Thoracic aorta (tissue), 2 donors: ENCODE data around the gene CFAP20DC. TPM values are rescaled to one million over a fixed set of nuclear protein-coding genes. Genes with fewer than 3 reads are reported as not detected.

Experiments used
- ATAC-seq: fragments of 150-250 bp; one replicate; pipeline ENCODE4 v1.8.0; 2017; ENCODE audit warnings: low read depth; ENCODE audit not compliant: insufficient number of reproducible peaks, low FRiP score
- DNase-seq: peaks from one replicate; pipeline ENCODE4 v3.0.0-alpha.2; 2020; ENCODE audit warnings: low spot score
- H3K27ac ChIP-seq, 2 donors: fragments of 200-600 bp; sonication (generic); 1 replicate in 1 of 2; 2 replicates in 1 of 2; pipeline ENCODE4 v1.5.1; 2016; ENCODE audit warnings: mild to moderate bottlenecking in 2 of 2, moderate library complexity in 2 of 2
- H3K27me3 ChIP-seq: fragments of 200-600 bp; sonication (generic); replicated peaks from 2 replicates; pipeline ENCODE4 v1.6.0; 2016; ENCODE audit warnings: mild to moderate bottlenecking; ENCODE audit not compliant: insufficient read depth
- H3K36me3 ChIP-seq: fragments of 200-600 bp; sonication (generic); one replicate; pipeline ENCODE4 v1.5.1; 2016
- H3K4me1 ChIP-seq, 2 donors: fragments of 200-600 bp; sonication (generic); 1 replicate in 1 of 2; 2 replicates in 1 of 2; pipeline versions ENCODE4 v1.5.1 to v1.6.0; 2016; ENCODE audit warnings: low read depth in 2 of 2, mild to moderate bottlenecking in 1 of 2; ENCODE audit not compliant: control insufficient read depth in 1 of 2
- H3K4me3 ChIP-seq: fragments of 200-600 bp; sonication (generic); 2 replicates; pipeline ENCODE4 v1.5.1; 2016; ENCODE audit warnings: mild to moderate bottlenecking
- H3K9me3 ChIP-seq: fragments of 200-600 bp; sonication (generic); 2 replicates; pipeline ENCODE4 v1.5.1; 2016
- CTCF ChIP-seq: fragments of 200-600 bp; sonication (generic); IDR thresholded peaks from one replicate; pipeline ENCODE4 v1.5.1; 2019; ENCODE audit warnings: antibody characterized with exemption
- total RNA-seq, 2 donors: library from RNA; depleted of rRNA; stranded (reverse); fragments of >200 nt; gene quantifications; one replicate each; pipeline versions ENCODE4 v1.1.0 to v1.2.3, GENCODE V29; 2016

The CFAP20DC gene
- total RNA-seq, 2 donors from 2014 or later = not detected

GRCh38 chr3:58731673-58732072 lies 318.2 kb downstream of the CFAP20DC start:
- no peak for ATAC-seq
- Histone ChIP-seq H3K27ac (no peak overlapping the region), H3K36me3 (no peaks in the 10 kb centered on the region), H3K27me3 (no peaks in the 10 kb centered on the region), H3K4me3 (no peak overlapping the region), H3K9me3 (no peaks in the 10 kb centered on the region), H3K4me1 (no peaks in the 10 kb centered on the region)
- TF ChIP-seq CTCF = no peak
- no peak for DNase-seq

GRCh38 chr3:58728723-58729122 lies 321.1 kb downstream of the CFAP20DC start:
- H3K27ac ChIP-seq = no peak overlapping the region
- no peaks in the 10 kb centered on the region for H3K36me3 ChIP-seq
- DNase-seq = no peak
- H3K4me1 ChIP-seq = no peaks in the 10 kb centered on the region
- TF ChIP-seq CTCF = no peak
- no peaks in the 10 kb centered on the region for H3K9me3 ChIP-seq
- no peak for ATAC-seq
- no peak overlapping the region for H3K4me3 ChIP-seq
- H3K27me3 ChIP-seq = no peaks in the 10 kb centered on the region

- H3K9me3 ChIP-seq = no peaks in the 10 kb centered on the region
- no peaks in the 10 kb centered on the region for H3K27me3 ChIP-seq
- H3K36me3 ChIP-seq = no peaks in the 10 kb centered on the region
- no peak overlapping the region for H3K27ac ChIP-seq
- ATAC-seq = no peak
- no peaks in the 10 kb centered on the region for H3K4me1 ChIP-seq
- DNase-seq = no peak
- no peak overlapping the region for H3K4me3 ChIP-seq
- no peak for TF ChIP-seq CTCF
These were observed 324.4 kb downstream of the CFAP20DC start for GRCh38 chr3:58725326-58725853.

- no peak for TF ChIP-seq CTCF
- ATAC-seq = no peak
These were observed 325.5 kb downstream of the CFAP20DC start for GRCh38 chr3:58724336-58724735.

GRCh38 chr3:58723173-58723572 lies 326.7 kb downstream of the CFAP20DC start:
- Histone ChIP-seq H3K4me1 (no peaks in the 10 kb centered on the region), H3K9me3 (no peaks in the 10 kb centered on the region), H3K27me3 (no peaks in the 10 kb centered on the region), H3K36me3 (no peaks in the 10 kb centered on the region), H3K4me3 (no peak overlapping the region), H3K27ac (no peak overlapping the region)
- ATAC-seq (no peak), DNase-seq (no peak)
- TF ChIP-seq CTCF = no peak

More at GRCh38 chr3:58724336-58724735, 325.5 kb downstream of the CFAP20DC start:
- Histone ChIP-seq H3K9me3 (no peaks in the 10 kb centered on the region), H3K4me1 (no peaks in the 10 kb centered on the region), H3K27ac (no peak overlapping the region), H3K27me3 (no peaks in the 10 kb centered on the region), H3K36me3 (no peaks in the 10 kb centered on the region), H3K4me3 (no peak overlapping the region)
- no peak for DNase-seq
